ENCODE data around the gene FABP1.

FABP1 gene

DNA sequence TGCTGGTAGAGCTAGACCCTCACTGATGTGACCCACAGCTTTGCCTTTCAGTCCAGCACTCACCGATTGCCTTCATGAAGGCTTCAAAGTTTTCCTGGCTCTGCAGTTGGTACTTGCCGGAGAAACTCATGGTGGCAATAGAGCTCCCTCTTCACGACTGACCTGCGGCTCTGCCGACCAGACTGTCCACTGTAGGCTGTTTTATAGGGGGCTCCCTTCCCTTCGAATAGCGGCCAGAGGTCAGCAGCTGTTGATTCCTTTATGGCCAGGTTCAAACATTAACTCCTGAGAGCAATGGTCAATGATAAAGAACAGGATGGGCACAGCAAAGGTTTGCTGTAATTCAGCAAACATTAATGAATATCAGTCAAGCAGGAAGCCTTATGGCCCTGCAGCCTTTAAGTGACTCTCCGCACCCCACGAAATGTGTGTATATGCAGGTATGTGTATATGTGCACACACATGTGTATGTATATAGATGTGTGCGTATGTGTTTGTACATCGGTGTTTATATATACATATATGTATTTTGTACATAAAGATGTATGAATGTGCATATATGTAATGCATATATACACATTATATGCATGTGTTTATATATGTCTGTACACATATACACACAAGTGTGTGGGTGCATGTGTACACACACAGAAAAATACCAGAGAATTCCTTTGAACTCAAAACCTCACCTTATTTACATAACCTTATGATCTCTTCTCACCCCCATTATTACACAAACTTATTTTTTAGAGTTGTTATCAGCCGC, at the start of gene FABP1:
Gene FABP1 (minus strand): TSS at position 175 of the 766 bp plus-strand sequence. CDS start 45 bp downstream, at position 130.
- Mint-ChIP-seq H3K27ac (no peak within 1 kb of the TSS), H3K4me1 (ENCODE audit: low read depth) (no peaks in the 10 kb centered on the region)

DNA sequence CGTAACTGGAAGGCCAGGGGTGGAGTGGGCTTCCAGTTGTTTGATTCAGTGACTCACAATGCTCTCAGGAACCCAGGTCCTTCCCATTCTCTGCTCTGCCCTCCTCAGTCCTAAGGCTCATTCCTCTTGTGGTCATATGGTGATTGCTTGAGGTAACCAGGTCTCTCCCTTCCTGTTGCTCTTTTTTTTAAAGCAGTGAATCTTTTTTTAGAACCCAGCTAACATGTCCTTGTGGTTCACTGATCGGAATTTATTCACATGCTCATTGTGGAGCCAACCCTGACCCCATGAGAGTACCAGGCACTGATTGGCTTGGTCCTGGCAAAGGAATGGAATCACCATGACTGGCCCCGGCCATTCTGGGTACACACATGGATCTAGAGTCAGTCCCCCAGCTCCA, 49.7 kb upstream of the FABP1 start:
- Mint-ChIP-seq H3K4me1 (ENCODE audit: low read depth) (peaks cover 12% of the 10 kb centered on the region), H3K36me3 (no peaks in the 10 kb centered on the region), H3K27me3 (peaks cover 5% of the 10 kb centered on the region), H3K9me3 (ENCODE audit: low read depth) (no peaks in the 10 kb centered on the region), H3K27ac (no peak overlapping the region), H3K4me3 (no peak overlapping the region)

More for the DNA sequence above, at the start of gene FABP1:
- H3K36me3 Mint-ChIP-seq: no peaks in the 10 kb centered on the region
- no peaks in the 10 kb centered on the region for H3K9me3 Mint-ChIP-seq (ENCODE audit: low read depth)
- no peak within 1 kb of the TSS for H3K4me3 Mint-ChIP-seq
- peaks cover 3% of the 10 kb centered on the region for H3K27me3 Mint-ChIP-seq

DNA sequence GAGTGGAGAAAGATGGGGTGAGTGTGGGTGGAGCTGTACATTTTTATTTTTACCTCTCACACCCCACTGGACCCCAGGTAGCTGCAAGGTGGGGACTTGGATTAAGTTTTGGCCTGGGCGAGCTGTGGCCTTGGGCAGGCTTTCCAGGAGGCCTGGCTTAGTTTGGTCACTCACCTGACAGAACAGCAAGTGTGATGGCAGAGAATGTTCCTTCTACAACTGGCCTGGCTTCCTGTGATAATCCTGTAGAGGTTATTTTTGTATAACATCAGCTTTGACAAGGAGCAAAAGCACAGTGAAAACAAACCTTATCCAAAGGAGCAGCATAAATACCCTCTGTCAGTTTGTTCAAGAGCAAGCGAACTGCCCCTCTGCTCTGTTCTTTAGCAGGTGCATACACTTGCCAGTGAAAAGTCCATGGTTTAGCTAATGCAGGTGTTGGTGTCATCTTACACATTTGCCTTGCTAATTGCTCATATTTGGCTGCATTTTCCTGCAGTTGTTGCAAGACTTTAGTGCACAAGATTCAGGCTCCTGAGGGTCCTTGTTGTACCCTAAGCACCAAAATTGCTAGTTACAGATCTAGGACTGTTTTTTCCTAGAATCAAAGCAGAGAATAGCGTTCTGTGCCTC, 48.6 kb upstream of the FABP1 start:
- Mint-ChIP-seq H3K4me1 (ENCODE audit: low read depth) (peaks cover 2% of the 10 kb centered on the region), H3K4me3 (no peak overlapping the region), H3K27me3 (peaks cover 5% of the 10 kb centered on the region)

DNA sequence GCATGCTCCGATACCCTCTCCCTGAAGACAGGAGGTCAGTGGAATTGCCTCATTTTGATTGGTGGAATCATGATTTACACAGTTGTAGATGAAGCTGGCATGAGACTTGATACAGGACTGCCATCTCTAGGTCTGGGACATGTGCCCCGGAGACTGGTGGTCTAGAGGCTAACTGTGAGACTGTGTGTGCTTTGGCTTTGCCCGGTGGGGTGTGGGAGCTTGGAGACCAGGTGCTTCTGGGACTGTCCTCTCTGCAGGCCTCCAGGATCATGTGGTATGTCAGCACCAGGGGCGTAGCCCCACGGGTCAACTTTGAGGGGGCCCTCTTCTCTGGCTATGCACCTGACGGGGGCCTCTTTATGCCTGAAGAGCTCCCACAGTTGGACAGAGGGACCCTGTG, 45.0 kb upstream of the FABP1 start:
- Mint-ChIP-seq H3K4me1 (ENCODE audit: low read depth) (peaks cover 4% of the 10 kb centered on the region), H3K27me3 (peaks cover 7% of the 10 kb centered on the region)

More for the DNA sequence above, 48.6 kb upstream of the FABP1 start:
- no peaks in the 10 kb centered on the region for H3K36me3 Mint-ChIP-seq
- H3K27ac Mint-ChIP-seq: no peak overlapping the region
- H3K9me3 Mint-ChIP-seq (ENCODE audit: low read depth): no peaks in the 10 kb centered on the region

DNA sequence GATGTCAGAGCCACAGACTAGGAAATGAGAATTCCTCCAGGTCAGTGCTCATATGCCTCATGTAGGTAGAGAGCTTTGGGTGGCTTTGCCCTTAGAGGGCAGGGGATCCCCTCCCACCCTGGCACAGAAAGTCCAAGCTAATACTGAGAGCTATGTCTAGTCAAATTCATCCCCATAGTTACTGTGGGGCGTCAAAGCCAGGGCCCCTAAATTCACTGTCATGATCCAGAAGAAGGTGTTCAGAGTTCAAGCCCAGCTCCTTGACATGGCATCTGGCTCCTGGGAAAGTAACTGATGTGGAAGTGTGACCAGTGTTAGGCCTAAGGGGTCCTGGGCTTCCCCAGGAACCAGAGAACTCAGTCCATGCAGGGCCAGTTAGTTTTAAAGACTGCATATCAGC, 44.1 kb upstream of the FABP1 start:
- Mint-ChIP-seq H3K27ac (peak overlapping the region; percentile 30), H3K27me3 (peaks cover 5% of the 10 kb centered on the region), H3K36me3 (no peaks in the 10 kb centered on the region), H3K4me3 (peak overlapping the region; percentile 82), H3K4me1 (ENCODE audit: low read depth) (peaks cover 4% of the 10 kb centered on the region), H3K9me3 (ENCODE audit: low read depth) (no peaks in the 10 kb centered on the region)

More for the DNA sequence above, 45.0 kb upstream of the FABP1 start:
- H3K36me3 Mint-ChIP-seq: no peaks in the 10 kb centered on the region
- H3K27ac Mint-ChIP-seq: no peak overlapping the region
- no peak overlapping the region for H3K4me3 Mint-ChIP-seq
- H3K9me3 Mint-ChIP-seq (ENCODE audit: low read depth): no peaks in the 10 kb centered on the region

DNA sequence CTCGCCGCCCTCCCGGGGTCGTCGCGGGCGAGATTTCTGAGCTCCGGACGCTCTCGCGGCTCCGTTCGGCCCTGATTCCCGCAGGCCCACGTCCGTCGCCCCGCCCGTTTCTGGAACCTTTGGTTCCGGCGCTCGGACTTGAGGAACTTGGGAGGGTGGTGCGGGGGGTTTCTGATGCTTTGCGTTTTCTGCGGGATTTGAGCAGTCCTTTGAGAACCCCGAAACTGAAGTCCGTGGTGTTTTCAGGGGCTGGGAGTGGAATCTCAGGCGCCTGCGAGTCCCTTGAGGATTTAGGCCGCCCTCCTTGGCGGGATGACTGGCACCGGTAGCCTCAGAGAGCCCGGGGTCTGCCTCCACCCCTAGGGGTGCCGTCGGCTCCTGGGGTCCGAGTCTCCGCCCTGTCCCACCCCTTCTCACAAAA, 42.6 kb upstream of the FABP1 start:
- H3K9me3 Mint-ChIP-seq (ENCODE audit: low read depth): no peaks in the 10 kb centered on the region

DNA sequence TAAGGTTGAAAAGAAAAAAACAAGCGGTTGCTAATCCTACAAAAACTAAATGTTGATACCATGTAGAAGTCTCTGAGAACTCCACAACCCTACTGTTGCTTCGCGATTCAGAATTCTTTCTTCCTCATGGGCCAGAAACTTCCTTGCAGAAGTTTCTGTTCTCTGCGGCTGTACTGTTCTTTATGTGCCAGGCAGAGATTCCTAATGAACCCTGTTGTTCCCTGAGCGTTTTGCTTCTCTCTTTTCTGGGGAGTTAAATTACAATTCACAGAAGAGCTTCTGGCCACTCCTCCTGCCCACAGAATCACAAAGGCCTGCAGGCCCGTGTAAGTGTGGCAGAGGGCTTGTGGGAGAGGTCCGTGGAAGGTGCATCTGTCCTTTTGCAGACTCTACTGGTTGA, 40.5 kb upstream of the FABP1 start:
- peaks cover 3% of the 10 kb centered on the region for H3K27me3 Mint-ChIP-seq
- H3K4me3 Mint-ChIP-seq: no peak overlapping the region
- no peaks in the 10 kb centered on the region for H3K36me3 Mint-ChIP-seq
- no peaks in the 10 kb centered on the region for H3K9me3 Mint-ChIP-seq (ENCODE audit: low read depth)
- H3K4me1 Mint-ChIP-seq (ENCODE audit: low read depth): peaks cover 4% of the 10 kb centered on the region
- no peak overlapping the region for H3K27ac Mint-ChIP-seq

More for the DNA sequence above, 42.6 kb upstream of the FABP1 start:
- Mint-ChIP-seq H3K4me3 (peak overlapping the region; percentile 82), H3K36me3 (no peaks in the 10 kb centered on the region), H3K4me1 (ENCODE audit: low read depth) (peaks cover 4% of the 10 kb centered on the region), H3K27ac (no peak overlapping the region), H3K27me3 (peaks cover 5% of the 10 kb centered on the region)

DNA sequence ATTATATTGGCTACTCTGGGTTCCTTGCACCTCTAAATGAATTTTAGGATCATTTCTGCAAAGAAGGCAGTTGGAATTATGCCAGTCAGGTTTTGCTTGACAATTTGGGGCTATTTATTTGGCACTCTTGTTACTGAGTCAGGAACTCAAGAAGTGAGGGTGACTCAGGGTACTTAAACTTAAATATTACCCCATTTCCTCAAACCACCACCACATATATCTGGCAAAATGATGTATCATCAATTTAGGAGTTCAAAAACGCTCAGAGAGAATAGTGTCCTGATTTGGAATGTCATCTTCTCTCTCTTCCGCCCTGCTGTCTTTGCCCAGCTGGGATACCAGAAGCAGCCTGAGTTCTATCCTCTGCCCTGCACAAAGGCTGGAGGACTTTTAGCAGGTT, 39.9 kb upstream of the FABP1 start:
- no peaks in the 10 kb centered on the region for H3K36me3 Mint-ChIP-seq
- no peak overlapping the region for H3K27ac Mint-ChIP-seq
- H3K27me3 Mint-ChIP-seq: peaks cover 3% of the 10 kb centered on the region
- no peaks in the 10 kb centered on the region for H3K9me3 Mint-ChIP-seq (ENCODE audit: low read depth)
- peaks cover 4% of the 10 kb centered on the region for H3K4me1 Mint-ChIP-seq (ENCODE audit: low read depth)
- H3K4me3 Mint-ChIP-seq: no peak overlapping the region

DNA sequence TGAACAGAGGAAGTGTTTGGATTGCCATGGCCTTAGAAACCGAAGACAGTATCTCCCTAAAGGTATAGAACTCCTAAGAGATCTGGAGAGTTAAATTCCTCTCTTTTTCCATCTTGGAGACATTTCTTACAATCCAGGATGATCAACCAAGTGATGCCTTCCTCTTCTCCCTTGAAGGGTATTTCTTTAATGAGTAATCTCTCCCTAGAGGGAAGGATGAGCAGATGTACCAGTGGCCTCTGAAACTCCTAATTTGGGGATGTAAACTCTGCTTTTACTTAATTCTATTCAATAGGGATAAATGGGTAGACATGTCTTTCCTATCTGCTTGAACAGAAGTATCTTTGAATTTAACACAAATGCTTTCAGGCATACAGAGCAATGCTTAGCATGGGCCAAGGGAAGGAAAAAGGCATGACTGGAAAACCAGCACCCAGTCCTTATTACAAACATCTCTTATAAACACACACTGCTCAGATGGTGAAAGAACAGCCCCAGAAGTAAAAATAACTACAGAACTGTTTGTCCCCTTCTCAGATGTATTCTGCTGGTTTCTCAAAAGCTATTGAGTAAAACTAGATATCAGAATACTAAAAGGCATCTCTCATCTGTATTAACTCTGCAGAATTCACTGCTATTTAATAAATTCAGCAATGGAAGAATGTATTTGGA, 37.6 kb upstream of the FABP1 start:
- Mint-ChIP-seq H3K4me1 (ENCODE audit: low read depth) (no peaks in the 10 kb centered on the region), H3K36me3 (no peaks in the 10 kb centered on the region), H3K9me3 (ENCODE audit: low read depth) (no peaks in the 10 kb centered on the region), H3K27me3 (no peaks in the 10 kb centered on the region), H3K27ac (no peak overlapping the region), H3K4me3 (no peak overlapping the region)

DNA sequence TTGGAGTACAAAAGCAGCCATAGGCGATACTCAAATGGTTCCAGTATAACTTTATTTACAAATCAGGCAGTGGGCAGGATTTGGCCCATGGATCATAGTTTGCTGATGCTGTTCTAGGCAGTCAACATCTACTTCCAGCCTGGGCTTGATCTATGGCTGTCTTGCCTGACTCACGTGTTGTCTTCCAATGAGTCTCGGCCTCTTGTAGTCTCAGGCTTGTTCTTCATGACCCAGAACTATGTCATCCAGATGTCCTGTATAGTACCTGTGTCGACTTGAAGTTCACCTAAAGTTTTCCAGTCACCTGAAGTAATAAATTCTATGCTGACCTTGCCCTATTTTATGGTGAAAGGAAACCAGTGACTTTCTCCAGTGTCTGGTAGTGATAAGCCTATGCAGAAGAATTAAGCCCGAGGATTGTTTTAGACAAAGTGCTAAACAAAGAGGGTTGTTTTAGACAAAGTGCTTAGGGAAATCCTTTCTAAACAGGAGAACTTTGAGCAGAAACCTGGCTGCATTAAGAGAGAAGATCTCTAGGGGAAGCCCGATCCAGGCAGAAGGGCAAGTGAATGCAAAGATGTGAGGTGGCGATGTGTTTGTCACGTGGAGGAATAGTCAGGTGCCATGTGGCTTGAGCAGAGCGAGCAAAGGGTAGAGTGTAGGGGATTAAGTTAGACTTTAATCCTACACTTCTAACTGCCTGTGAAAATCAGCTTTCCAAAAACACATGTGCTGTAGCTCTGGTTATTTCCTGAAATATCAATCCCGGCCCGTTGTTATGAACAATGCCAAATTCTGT, 33.8 kb upstream of the FABP1 start:
- no peak overlapping the region for H3K27ac Mint-ChIP-seq
- H3K9me3 Mint-ChIP-seq (ENCODE audit: low read depth): no peaks in the 10 kb centered on the region
- no peak overlapping the region for H3K4me3 Mint-ChIP-seq
- H3K4me1 Mint-ChIP-seq (ENCODE audit: low read depth): no peaks in the 10 kb centered on the region
- H3K36me3 Mint-ChIP-seq: no peaks in the 10 kb centered on the region
- H3K27me3 Mint-ChIP-seq: peaks cover 2% of the 10 kb centered on the region

DNA sequence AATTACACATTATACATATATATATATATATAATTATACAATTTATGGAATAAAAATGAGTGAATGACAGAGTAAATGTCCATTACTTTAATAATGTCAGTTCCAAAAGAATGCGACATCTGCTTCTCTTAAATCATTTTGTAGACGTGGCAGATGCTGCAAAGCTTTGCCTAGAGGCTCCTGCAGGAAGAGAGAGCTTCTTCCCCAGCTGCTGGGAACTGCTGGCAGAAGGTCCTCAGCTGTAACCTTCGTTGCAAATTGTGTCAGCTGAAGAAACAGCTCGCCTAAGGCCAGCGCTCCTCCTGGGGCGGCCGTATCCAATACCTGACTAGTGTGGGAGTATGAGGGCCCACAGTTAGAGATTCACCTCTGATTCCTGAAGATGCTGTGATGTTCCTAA, 32.7 kb upstream of the FABP1 start:
- H3K4me3 Mint-ChIP-seq: no peak overlapping the region
- peaks cover 2% of the 10 kb centered on the region for H3K27me3 Mint-ChIP-seq
- H3K4me1 Mint-ChIP-seq (ENCODE audit: low read depth): no peaks in the 10 kb centered on the region
- no peak overlapping the region for H3K27ac Mint-ChIP-seq
- H3K36me3 Mint-ChIP-seq: no peaks in the 10 kb centered on the region
- H3K9me3 Mint-ChIP-seq (ENCODE audit: low read depth): no peaks in the 10 kb centered on the region

DNA sequence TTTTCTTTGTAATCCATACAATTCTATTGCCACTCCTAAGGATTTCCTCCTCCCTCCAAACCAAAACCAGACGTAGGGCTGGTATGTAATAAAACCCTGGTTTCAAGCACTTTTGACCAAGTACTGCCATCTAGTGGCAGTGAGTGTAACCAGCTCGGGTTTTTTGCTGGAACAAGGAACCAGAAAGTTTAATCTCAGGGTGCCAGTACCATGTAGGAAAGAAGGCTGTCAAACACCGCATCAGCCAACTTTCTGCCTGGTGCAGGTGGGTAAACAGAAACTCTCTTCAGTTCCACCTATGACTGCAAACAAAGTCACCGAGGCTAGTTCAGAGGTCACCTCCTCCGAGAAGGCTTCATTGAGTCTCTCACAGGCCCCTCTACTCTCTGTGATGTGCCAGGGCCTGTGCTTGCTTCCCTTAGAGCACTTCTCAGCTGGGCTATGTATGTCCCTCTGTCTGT, 32.1 kb upstream of the FABP1 start:
- Mint-ChIP-seq H3K9me3 (ENCODE audit: low read depth) (no peaks in the 10 kb centered on the region), H3K36me3 (no peaks in the 10 kb centered on the region), H3K4me1 (ENCODE audit: low read depth) (no peaks in the 10 kb centered on the region), H3K27me3 (peaks cover 2% of the 10 kb centered on the region), H3K27ac (no peak overlapping the region), H3K4me3 (no peak overlapping the region)

DNA sequence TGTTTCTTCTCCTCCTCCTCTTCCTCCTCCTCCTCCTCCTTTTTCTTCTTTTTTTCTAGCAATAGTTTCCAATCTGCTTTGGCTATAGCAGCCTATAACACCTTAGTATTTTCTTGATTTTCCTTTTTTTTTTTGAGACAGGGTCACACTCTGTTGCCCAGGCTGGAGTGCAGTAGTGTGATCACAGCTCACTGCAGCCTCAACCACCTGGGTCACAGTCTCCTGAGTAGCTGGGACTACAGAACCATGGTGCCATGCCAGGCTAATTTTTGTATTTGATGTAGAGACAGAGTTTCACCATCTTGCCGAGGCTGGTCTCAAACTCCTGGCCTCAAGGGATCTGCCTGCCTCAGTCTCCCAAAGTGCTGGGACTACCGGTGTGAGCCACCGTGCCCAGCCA, 31.6 kb upstream of the FABP1 start:
- peaks cover 2% of the 10 kb centered on the region for H3K27me3 Mint-ChIP-seq
- no peak overlapping the region for H3K27ac Mint-ChIP-seq
- no peak overlapping the region for H3K4me3 Mint-ChIP-seq
- no peaks in the 10 kb centered on the region for H3K9me3 Mint-ChIP-seq (ENCODE audit: low read depth)
- no peaks in the 10 kb centered on the region for H3K36me3 Mint-ChIP-seq
- no peaks in the 10 kb centered on the region for H3K4me1 Mint-ChIP-seq (ENCODE audit: low read depth)

DNA sequence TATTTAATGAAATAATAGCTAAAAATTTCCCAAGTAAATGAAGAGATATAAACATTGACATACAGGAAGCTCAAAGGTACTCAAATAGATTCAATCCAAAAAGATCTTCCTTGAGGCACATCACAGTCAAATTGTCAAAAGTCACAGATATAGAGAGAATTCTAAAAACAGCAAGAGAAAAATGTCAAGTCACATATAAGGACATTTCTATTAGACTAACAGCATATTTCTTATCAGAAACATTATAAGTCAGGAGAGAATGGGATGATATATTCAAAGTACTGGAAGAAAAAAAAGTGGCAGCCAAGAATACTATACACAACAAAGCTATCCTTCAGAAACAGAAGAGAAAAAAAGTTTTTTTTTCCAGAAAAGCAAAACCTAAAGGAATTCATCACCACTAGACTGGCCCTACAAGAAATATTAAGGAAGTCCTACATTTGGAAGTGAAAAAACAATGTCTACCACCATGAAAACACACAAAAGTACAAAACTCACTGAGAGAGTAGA, 21.1 kb upstream of the FABP1 start:
- H3K27ac Mint-ChIP-seq: no peak overlapping the region
- H3K27me3 Mint-ChIP-seq: peaks cover 5% of the 10 kb centered on the region
- peaks cover 30% of the 10 kb centered on the region for H3K9me3 Mint-ChIP-seq (ENCODE audit: low read depth)
- no peaks in the 10 kb centered on the region for H3K4me1 Mint-ChIP-seq (ENCODE audit: low read depth)
- H3K36me3 Mint-ChIP-seq: peaks cover 10% of the 10 kb centered on the region
- H3K4me3 Mint-ChIP-seq: no peak overlapping the region

All from activated naive CD8-positive, alpha-beta T cell (primary cell).